GM12878 (cell line): Measurements from ENCODE around the gene SSU72.
"Not testable (repeated sequence)": the region's sequence is repeated elsewhere in the genome, so short reads cannot be mapped to it uniquely, and the experiment has no call there.

Experiments used
- CTCF ChIP-seq, 3 experiments: IDR thresholded peaks in 2 of 3; conservative IDR thresholded peaks in 1 of 3; 2 replicates each; pipeline ENCODE4 v1.5.1; 2011; ENCODE audit warnings: low read depth in 3 of 3, low read length in 3 of 3, mild to moderate bottlenecking in 3 of 3, control low read depth in 2 of 3, moderate library complexity in 2 of 3, inconsistent platforms in 1 of 3, mixed read lengths in 1 of 3; ENCODE audit not compliant: control insufficient read depth in 2 of 3, insufficient read depth in 1 of 3; ENCODE audit errors: extremely low read depth in 1 of 3
- EGR1 ChIP-seq, 2 experiments: IDR thresholded peaks; 1 replicate in 1 of 2; 2 replicates in 1 of 2; pipeline ENCODE4 v1.6.1; 2011 to 2012; ENCODE audit warnings: low read depth in 2 of 2, low read length in 2 of 2, borderline replicate concordance in 1 of 2, mild to moderate bottlenecking in 1 of 2, moderate library complexity in 1 of 2
- ELK1 ChIP-seq: IDR thresholded peaks from 2 replicates; pipeline ENCODE4 v1.6.1; 2012; ENCODE audit warnings: low read depth, low read length, improper control_type of control experiment
- EZH2 ChIP-seq: IDR thresholded peaks from 2 replicates; pipeline ENCODE4 v1.6.1; 2012; ENCODE audit warnings: low read depth, mild to moderate bottlenecking, control low read depth, inconsistent platforms, low read length, borderline replicate concordance; ENCODE audit not compliant: control insufficient read depth
- SRF ChIP-seq, 2 experiments: IDR thresholded peaks; 2 replicates each; pipeline ENCODE4 v1.6.1; 2011; ENCODE audit warnings: low read depth in 2 of 2, low read length in 2 of 2, mild to moderate bottlenecking in 1 of 2, moderate library complexity in 1 of 2
- TCF12 ChIP-seq: IDR thresholded peaks from 2 replicates; pipeline ENCODE4 v1.6.1; 2011; ENCODE audit warnings: low read depth, mild to moderate bottlenecking, low read length

GRCh38 chr1:1557688-1558087 lies 17.0 kb downstream of the SSU72 start:
- not testable (repeated sequence) for TF ChIP-seq CTCF (IDR thresholded peaks at IDR 0.05 in 2 of 3, conservative IDR thresholded peaks at IDR 0.05 in 1 of 3; ENCODE audit: control insufficient read depth in 2 of 3, extremely low read depth in 1 of 3, insufficient read depth in 1 of 3, low read depth in 3 of 3, low read length in 3 of 3); ELK1; EZH2; TCF12; EGR1 (IDR thresholded peaks at IDR 0.05; ENCODE audit: borderline replicate concordance in 1 of 2, low read depth in 2 of 2, low read length in 2 of 2); SRF (IDR thresholded peaks at IDR 0.05; ENCODE audit: low read depth in 2 of 2, low read length in 2 of 2)
